Stomach (tissue), 4 donors: ENCODE data around the gene SLK.

ENCODE experiments used
- CTCF ChIP-seq, 7 experiments: fragments of 450-650 bp in 4 of 7; fragments of 200-600 bp in 3 of 7; sonication (generic) in 3 of 7; IDR thresholded peaks; one replicate each; pipeline ENCODE4 v1.5.1; 2016 to 2019; ENCODE audit warnings: antibody characterized with exemption in 7 of 7, control low read depth in 2 of 7, mild to moderate bottlenecking in 1 of 7
- EP300 ChIP-seq: sonication (generic); formaldehyde crosslinking; IDR thresholded peaks from one replicate; pipeline ENCODE4 v1.6.1; 2017; ENCODE audit warnings: antibody characterized with exemption
- POLR2A ChIP-seq, 4 donors: fragments of 450-650 bp; IDR thresholded peaks; one replicate each; pipeline ENCODE4 v1.6.1; 2016; ENCODE audit warnings: antibody characterized with exemption in 4 of 4, control low read depth in 2 of 4, mild to moderate bottlenecking in 1 of 4, moderate library complexity in 1 of 4

DNA sequence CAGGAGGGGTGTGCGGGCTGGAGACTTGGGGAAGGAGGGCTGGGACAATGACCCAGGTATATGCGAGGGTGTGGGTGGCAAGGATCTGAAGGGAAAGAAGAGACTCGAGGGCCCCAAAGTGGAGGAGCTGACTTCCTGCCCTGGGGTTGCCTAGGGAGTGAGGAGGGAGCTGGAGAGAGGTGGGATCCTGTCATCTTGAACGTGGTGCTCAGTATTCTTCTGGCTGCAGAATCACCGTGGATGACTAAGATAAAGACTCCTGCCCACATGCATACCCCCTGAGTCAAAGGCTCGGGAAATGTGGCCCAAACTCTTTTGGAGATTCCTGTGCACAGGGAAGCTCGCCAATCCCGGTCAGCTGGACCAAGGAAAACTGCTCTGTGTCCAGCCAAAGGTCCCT lies 87.5 kb downstream of the SLK start:
- TF ChIP-seq CTCF (IDR thresholded peaks at IDR 0.05) = no peak
- no peak for TF ChIP-seq EP300
- no peak for TF ChIP-seq POLR2A (IDR thresholded peaks at IDR 0.05)
